HCT116 (cell line): Measurements from ENCODE around the gene KRT6A. TPM values are rescaled to one million over a fixed set of nuclear protein-coding genes. Genes with fewer than 3 reads are reported as not detected.

Experiments
- ATAC-seq: fragments of 200-7000 bp; cut with Tn5 transposase; 2 replicates; pipeline ENCODE4 v1.9.1; 2020; ENCODE audit warnings: mild to moderate bottlenecking, moderate library complexity
- Bru-seq: library from RNA; stranded (reverse); fragments of 400-500 nt; gene quantifications from one replicate; lab custom pipeline; 2021; lab: Mats Ljungman, UMichigan
- BruChase-seq, 2 experiments: library from RNA; stranded (reverse); fragments of 400-500 nt; gene quantifications; one replicate each; lab custom pipeline; 2021; lab: Mats Ljungman, UMichigan
- BruUV-seq: library from RNA; stranded (reverse); fragments of 400-500 nt; replicated peaks from 2 replicates; lab custom pipeline; 2021; lab: Mats Ljungman, UMichigan
- CTCF ChIA-PET: fragments of 300-600 bp; sonication (Branson Sonifier 250); formaldehyde crosslinking; loops from one replicate; lab custom pipeline; 2021; ENCODE audit warnings: antibody characterized with exemption; lab: Charles Lee
- POLR2A ChIA-PET: fragments of 300-600, 350-600 bp; sonication (Branson Sonifier 250); formaldehyde crosslinking; loops from one replicate; lab custom pipeline; 2021; ENCODE audit warnings: antibody characterized with exemption; lab: Charles Lee
- RAD21 ChIA-PET, 2 experiments: fragments of 300-600 bp; sonication (Branson Sonifier 250); formaldehyde crosslinking; loops; one replicate each; lab custom pipeline; 2023; ENCODE audit warnings: low total read pairs in 2 of 2; ENCODE audit not compliant: uncharacterized antibody in 2 of 2, unreplicated experiment in 2 of 2, low non-redundant PET in 1 of 2; lab: Charles Lee
- DNase-seq: peaks from one replicate; pipeline ENCODE4 v3.0.0-alpha.2; 2010; ENCODE audit warnings: low read depth, low spot score
- H2AFZ ChIP-seq: fragments of 200-600 bp; shearing (Covaris generic), sonication (generic); 2 replicates; pipeline ENCODE4 v1.6.1; 2017; ENCODE audit warnings: low read depth, mixed run types, mixed read lengths, antibody characterized with exemption, low read length; ENCODE audit not compliant: poor library complexity, severe bottlenecking
- H3K27ac ChIP-seq: 2 replicates; pipeline ENCODE4 v1.5.1; 2012; ENCODE audit warnings: low read depth, low read length
- H3K27me3 ChIP-seq: fragments of 200-600 bp; sonication (generic); 2 replicates; pipeline ENCODE4 v1.6.1; 2016; ENCODE audit warnings: mixed run types, low read length, mixed read lengths; ENCODE audit not compliant: insufficient read depth
- H3K36me3 ChIP-seq, 2 experiments: fragments of 200-500 bp in 1 of 2; fragments of 200-600 bp in 1 of 2; sonication (Bioruptor generic) in 1 of 2; sonication (generic) in 1 of 2; 2 replicates each; pipeline versions ENCODE4 v1.5.1 to v1.6.1; 2014 to 2016; ENCODE audit warnings: low read length in 2 of 2, inconsistent platforms in 1 of 2, mixed read lengths in 1 of 2, mixed run types in 1 of 2; ENCODE audit not compliant: insufficient read depth in 2 of 2, control insufficient read depth in 1 of 2
- H3K4me1 ChIP-seq, 2 experiments: fragments of 200-600 bp in 1 of 2; sonication (generic) in 1 of 2; 2 replicates each; pipeline versions ENCODE4 v1.5.1 to v1.6.1; 2012 to 2017; ENCODE audit warnings: low read length in 2 of 2, inconsistent platforms in 1 of 2, mild to moderate bottlenecking in 1 of 2, mixed read lengths in 1 of 2, mixed run types in 1 of 2, moderate library complexity in 1 of 2; ENCODE audit not compliant: insufficient read depth in 2 of 2, control insufficient read depth in 1 of 2
- H3K4me2 ChIP-seq: fragments of 200-600 bp; sonication (generic); 2 replicates; pipeline ENCODE4 v1.6.1; 2017; ENCODE audit warnings: mixed run types, low read length, mixed read lengths
- H3K4me3 ChIP-seq, 2 experiments: fragments of 200-600 bp in 1 of 2; sonication (generic) in 1 of 2; replicated peaks in 1 of 2; 2 replicates each; pipeline ENCODE4 v1.5.1; 2011 to 2016; ENCODE audit warnings: low read length in 2 of 2, control low read depth in 1 of 2, low read depth in 1 of 2, mild to moderate bottlenecking in 1 of 2, mixed read lengths in 1 of 2, mixed run types in 1 of 2
- H3K79me2 ChIP-seq: fragments of 200-600 bp; sonication (generic); 2 replicates; pipeline ENCODE4 v1.6.1; 2017; ENCODE audit warnings: mild to moderate bottlenecking, mixed run types, low read length, moderate library complexity, mixed read lengths; ENCODE audit not compliant: insufficient read depth
- H3K9ac ChIP-seq: fragments of 200-600 bp; sonication (generic); 2 replicates; pipeline ENCODE4 v1.6.1; 2016; ENCODE audit warnings: low read length, mixed read lengths
- H3K9me2 ChIP-seq: fragments of 200-600 bp; sonication (generic), shearing (Covaris generic); 2 replicates; pipeline ENCODE4 v1.6.1; 2017; ENCODE audit warnings: mixed run types, mild to moderate bottlenecking, moderate library complexity; ENCODE audit not compliant: insufficient read depth
- H3K9me3 ChIP-seq, 2 experiments: fragments of 200-500 bp in 1 of 2; fragments of 200-600 bp in 1 of 2; sonication (Bioruptor generic) in 1 of 2; sonication (generic) in 1 of 2; 2 replicates each; pipeline ENCODE4 v1.6.1; 2014 to 2017; ENCODE audit warnings: low read length in 2 of 2, mixed read lengths in 2 of 2, inconsistent platforms in 1 of 2, low read depth in 1 of 2, mild to moderate bottlenecking in 1 of 2, mixed run types in 1 of 2, moderate library complexity in 1 of 2; ENCODE audit not compliant: control insufficient read depth in 1 of 2, insufficient read depth in 1 of 2
- H4K20me1 ChIP-seq: fragments of 200-600 bp; sonication (generic), shearing (Covaris generic); 2 replicates; pipeline ENCODE4 v1.6.1; 2017; ENCODE audit warnings: mixed run types, mild to moderate bottlenecking, moderate library complexity; ENCODE audit not compliant: insufficient read depth
- CBX3 ChIP-seq: IDR thresholded peaks from 2 replicates; pipeline ENCODE4 v1.6.1; 2012; ENCODE audit warnings: low read depth
- CEBPB ChIP-seq: IDR thresholded peaks from 2 replicates; pipeline ENCODE4 v1.6.1; 2012; ENCODE audit warnings: low read depth
- EGR1 ChIP-seq: IDR thresholded peaks from 2 replicates; pipeline ENCODE4 v1.6.1; 2012; ENCODE audit warnings: low read depth
- ELF1 ChIP-seq: IDR thresholded peaks from 2 replicates; pipeline ENCODE4 v1.6.1; 2012; ENCODE audit warnings: low read depth, borderline replicate concordance
- EZH2 ChIP-seq: fragments of 200-600 bp; sonication (generic); IDR thresholded peaks from 2 replicates; pipeline ENCODE4 v1.6.1; 2017; ENCODE audit warnings: antibody characterized with exemption, mixed run types
- FOSL1 ChIP-seq: IDR thresholded peaks from 2 replicates; pipeline ENCODE4 v1.6.1; 2012; ENCODE audit warnings: low read depth
- JUND ChIP-seq: IDR thresholded peaks from 2 replicates; pipeline ENCODE4 v1.6.1; 2012
- POLR2A ChIP-seq: IDR thresholded peaks from 2 replicates; pipeline ENCODE4 v1.7.0; 2011; ENCODE audit warnings: borderline replicate concordance; ENCODE audit not compliant: insufficient read depth, insufficient read length; ENCODE audit errors: extremely low read depth
- POLR2AphosphoS5 ChIP-seq: IDR thresholded peaks from 2 replicates; pipeline ENCODE4 v1.6.1; 2011; ENCODE audit warnings: mild to moderate bottlenecking, low read depth, low read length, moderate library complexity
- RAD21 ChIP-seq: IDR thresholded peaks from 2 replicates; pipeline ENCODE4 v1.6.1; 2012; ENCODE audit warnings: low read depth, mild to moderate bottlenecking
- SIN3A ChIP-seq: IDR thresholded peaks from 2 replicates; pipeline ENCODE4 v1.6.1; 2012; ENCODE audit warnings: low read depth
- SP1 ChIP-seq: IDR thresholded peaks from 2 replicates; pipeline ENCODE4 v1.6.1; 2012; ENCODE audit warnings: low read depth
- SRF ChIP-seq: IDR thresholded peaks from 2 replicates; pipeline ENCODE4 v1.6.1; 2012; ENCODE audit warnings: low read depth
- intact Hi-C: fragments of 100-400 bp; cut with micrococcal nuclease; formaldehyde crosslinking; loops from 2 replicates; pipeline ENCODE4 v1.10.0; 2022
- long read RNA-seq: library from polyadenylated mRNA; unstranded; transcript quantifications from one replicate; pipeline ENCODE4 v2.0.0, GENCODE V29; 2021; ENCODE audit not compliant: unreplicated experiment
- polyA plus RNA-seq: library from polyadenylated mRNA; unstranded; fragments of >200 nt; gene quantifications from 2 replicates; pipeline ENCODE4 v1.2.1, GENCODE V29; 2012; ENCODE audit warnings: missing spikeins
- total RNA-seq: library from RNA; stranded (reverse); gene quantifications from one replicate; pipeline ENCODE4 v1.2.1, GENCODE V29; 2021; ENCODE audit not compliant: unreplicated experiment
- TF ChIP-seq, protein P1 (sequence below): IDR thresholded peaks from 2 replicates; pipeline ENCODE4 v1.6.1; 2012
- TF ChIP-seq, protein P2 (sequence below): IDR thresholded peaks from 2 replicates; pipeline ENCODE4 v1.6.1; 2011; ENCODE audit warnings: mild to moderate bottlenecking, low read length, moderate library complexity; ENCODE audit not compliant: insufficient replicate concordance; ENCODE audit errors: extremely low read depth

Gene KRT6A
- total RNA-seq (0.66 TPM), Bru-seq, nascent RNA (not detected), BruChase-seq, experiment 1, labeled RNA remaining after a 6-hour chase (not detected), BruChase-seq, experiment 2, labeled RNA remaining after a 2-hour chase (not detected)
- polyA plus RNA-seq: 0.61 and 0.90 TPM in 2 replicates
- long read RNA-seq: 0 reads

DNA sequence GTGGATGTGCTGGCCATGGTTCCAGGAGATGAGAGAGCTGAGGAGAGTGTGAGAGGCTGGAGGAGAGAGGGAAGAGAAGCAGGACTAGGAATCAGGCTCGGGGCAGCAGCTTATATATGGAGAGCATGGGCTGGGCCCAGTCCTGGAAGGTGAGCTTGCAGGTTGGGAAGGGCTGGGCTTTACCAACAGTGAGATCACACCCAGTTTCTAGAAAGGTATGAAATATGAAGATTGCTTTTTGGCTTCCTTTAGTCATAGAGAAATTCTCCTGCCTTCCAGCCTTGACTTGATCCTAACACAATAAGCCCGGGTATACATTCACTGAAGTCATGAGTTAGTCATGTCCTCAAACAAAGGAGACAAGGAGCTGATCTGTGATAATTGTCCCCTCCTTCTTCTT, at the start of gene KRT6A:
Gene KRT6A (minus strand): TSS at position 86 of the 400 bp plus-strand sequence. CDS start 69 bp downstream, at position 17.
- no peak within 1 kb of the TSS for H3K9ac ChIP-seq
- H3K9me2 ChIP-seq: no peaks in the 10 kb centered on the region
- CTCF ChIA-PET: interaction anchor here (0.8 kb wide), 1 partner anchor 14 kb away, joined by 3 read pairs; no protein-coding TSS in a partner anchor
- RAD21 ChIA-PET: no interaction called here
- no peaks in the 10 kb centered on the region for H3K79me2 ChIP-seq
- H3K4me1 ChIP-seq: peaks cover 29 to 52% of the 10 kb centered on the region in 2 experiments
- H3K27me3 ChIP-seq: no peaks in the 10 kb centered on the region
- H4K20me1 ChIP-seq: no peaks in the 10 kb centered on the region
- H3K4me2 ChIP-seq: no peak within 1 kb of the TSS
- H3K27ac ChIP-seq: no peak within 1 kb of the TSS
- no TSS peak for BruUV-seq
- H3K9me3 ChIP-seq: no peaks in the 10 kb centered on the region
- ATAC-seq: no peak
- H3K36me3 ChIP-seq: no peaks in the 10 kb centered on the region
- H2AFZ ChIP-seq: no peak within 1 kb of the TSS
- no peak within 1 kb of the TSS for H3K4me3 ChIP-seq
- TF ChIP-seq, protein P1, sequence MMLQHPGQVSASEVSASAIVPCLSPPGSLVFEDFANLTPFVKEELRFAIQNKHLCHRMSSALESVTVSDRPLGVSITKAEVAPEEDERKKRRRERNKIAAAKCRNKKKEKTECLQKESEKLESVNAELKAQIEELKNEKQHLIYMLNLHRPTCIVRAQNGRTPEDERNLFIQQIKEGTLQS: no peak
- TF ChIP-seq ELF1: no peak
- no peak for TF ChIP-seq SRF
- no peak for TF ChIP-seq CBX3
- TF ChIP-seq EGR1: no peak
- no peak for TF ChIP-seq POLR2A
- TF ChIP-seq EZH2: no peak
- TF ChIP-seq SP1: no peak
- TF ChIP-seq, protein P2, sequence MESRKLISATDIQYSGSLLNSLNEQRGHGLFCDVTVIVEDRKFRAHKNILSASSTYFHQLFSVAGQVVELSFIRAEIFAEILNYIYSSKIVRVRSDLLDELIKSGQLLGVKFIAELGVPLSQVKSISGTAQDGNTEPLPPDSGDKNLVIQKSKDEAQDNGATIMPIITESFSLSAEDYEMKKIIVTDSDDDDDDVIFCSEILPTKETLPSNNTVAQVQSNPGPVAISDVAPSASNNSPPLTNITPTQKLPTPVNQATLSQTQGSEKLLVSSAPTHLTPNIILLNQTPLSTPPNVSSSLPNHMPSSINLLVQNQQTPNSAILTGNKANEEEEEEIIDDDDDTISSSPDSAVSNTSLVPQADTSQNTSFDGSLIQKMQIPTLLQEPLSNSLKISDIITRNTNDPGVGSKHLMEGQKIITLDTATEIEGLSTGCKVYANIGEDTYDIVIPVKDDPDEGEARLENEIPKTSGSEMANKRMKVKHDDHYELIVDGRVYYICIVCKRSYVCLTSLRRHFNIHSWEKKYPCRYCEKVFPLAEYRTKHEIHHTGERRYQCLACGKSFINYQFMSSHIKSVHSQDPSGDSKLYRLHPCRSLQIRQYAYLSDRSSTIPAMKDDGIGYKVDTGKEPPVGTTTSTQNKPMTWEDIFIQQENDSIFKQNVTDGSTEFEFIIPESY: no peak
- TF ChIP-seq POLR2AphosphoS5: no peak
- no peak for TF ChIP-seq SIN3A
- no peak for TF ChIP-seq JUND
- TF ChIP-seq CEBPB: no peak
- TF ChIP-seq RAD21: no peak
- TF ChIP-seq FOSL1: no peak
- intact Hi-C loops: no loop called here
- no peak for DNase-seq
- POLR2A ChIA-PET: no interaction called here
